GM12872 (cell line): Measurements from ENCODE around the gene PRDM16.

Experiments used
- TF ChIP-seq, protein P1 (sequence below): IDR thresholded peaks from 3 replicates; pipeline ENCODE4 v1.5.1; 2011; ENCODE audit warnings: low read depth, mild to moderate bottlenecking, low read length, moderate library complexity; ENCODE audit not compliant: insufficient read depth

The PRDM16 gene

DNA sequence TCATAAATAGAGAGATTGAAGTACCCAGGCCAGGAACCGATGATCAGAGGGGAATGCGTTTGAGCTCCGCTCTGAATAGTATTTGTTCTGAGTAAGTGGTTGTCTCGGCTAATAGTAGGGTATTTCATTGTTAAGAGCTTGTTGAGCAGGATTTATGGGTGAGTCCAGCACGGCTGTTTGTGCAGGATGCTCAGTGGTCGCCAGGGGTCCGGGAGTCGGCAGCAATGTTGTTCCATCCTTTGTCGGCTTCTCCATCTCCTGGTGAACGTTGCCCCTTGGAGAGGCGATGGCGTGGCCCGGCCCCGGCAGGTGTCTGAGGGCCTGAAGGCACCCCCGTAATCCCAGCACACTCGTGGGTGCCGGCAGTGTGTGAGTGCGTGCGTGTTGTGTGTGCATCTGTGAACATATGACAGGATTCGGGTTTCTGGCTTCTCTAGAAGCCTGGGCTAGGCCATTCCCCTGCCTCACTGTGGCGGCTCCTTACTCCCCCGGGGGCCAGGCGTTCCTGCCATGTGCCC is 224.6 kb downstream of the PRDM16 start:
- TF ChIP-seq, protein P1, sequence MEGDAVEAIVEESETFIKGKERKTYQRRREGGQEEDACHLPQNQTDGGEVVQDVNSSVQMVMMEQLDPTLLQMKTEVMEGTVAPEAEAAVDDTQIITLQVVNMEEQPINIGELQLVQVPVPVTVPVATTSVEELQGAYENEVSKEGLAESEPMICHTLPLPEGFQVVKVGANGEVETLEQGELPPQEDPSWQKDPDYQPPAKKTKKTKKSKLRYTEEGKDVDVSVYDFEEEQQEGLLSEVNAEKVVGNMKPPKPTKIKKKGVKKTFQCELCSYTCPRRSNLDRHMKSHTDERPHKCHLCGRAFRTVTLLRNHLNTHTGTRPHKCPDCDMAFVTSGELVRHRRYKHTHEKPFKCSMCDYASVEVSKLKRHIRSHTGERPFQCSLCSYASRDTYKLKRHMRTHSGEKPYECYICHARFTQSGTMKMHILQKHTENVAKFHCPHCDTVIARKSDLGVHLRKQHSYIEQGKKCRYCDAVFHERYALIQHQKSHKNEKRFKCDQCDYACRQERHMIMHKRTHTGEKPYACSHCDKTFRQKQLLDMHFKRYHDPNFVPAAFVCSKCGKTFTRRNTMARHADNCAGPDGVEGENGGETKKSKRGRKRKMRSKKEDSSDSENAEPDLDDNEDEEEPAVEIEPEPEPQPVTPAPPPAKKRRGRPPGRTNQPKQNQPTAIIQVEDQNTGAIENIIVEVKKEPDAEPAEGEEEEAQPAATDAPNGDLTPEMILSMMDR = no peak

DNA sequence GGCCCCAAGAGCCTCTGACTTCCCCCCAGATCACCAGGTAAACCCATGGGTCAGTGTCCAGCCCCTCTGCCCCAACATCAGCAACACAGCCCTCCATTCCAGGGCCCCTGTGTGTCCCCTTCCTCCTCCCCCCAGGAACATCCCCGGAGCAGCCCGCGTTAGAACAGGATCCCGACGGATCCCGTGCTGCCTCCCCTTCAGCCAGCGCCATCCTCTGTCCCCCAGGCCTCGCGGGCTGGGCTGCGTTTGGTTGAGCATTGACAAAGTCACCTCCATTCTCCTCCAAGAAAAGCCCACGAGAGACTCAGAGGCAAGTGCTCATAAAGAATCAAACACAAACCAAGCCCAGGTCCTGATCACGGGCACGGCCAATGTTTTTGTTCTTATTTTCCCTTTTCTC is 225.4 kb downstream of the PRDM16 start:
- TF ChIP-seq, protein P1 = no peak

DNA sequence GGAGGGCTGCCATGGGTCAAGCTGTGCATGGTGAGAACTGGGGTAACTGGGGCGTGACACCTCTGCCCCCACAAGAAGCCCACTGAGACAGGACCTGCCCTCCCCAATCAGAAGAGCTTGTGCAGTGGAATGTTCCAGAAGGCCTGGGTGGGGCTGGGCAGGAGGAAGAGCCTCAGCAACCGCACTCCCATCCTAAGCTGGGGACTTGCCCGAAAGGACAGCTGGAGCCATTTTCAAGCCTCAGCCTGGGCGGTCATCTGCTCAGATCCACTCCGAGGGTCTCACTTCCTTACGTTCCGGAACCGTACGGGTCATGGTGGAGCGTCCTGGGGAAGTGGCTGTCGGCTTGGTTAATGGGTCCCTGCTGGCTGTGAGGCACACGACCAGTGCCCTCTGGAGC is 226.8 kb downstream of the PRDM16 start:
- TF ChIP-seq, protein P1 = no peak

DNA sequence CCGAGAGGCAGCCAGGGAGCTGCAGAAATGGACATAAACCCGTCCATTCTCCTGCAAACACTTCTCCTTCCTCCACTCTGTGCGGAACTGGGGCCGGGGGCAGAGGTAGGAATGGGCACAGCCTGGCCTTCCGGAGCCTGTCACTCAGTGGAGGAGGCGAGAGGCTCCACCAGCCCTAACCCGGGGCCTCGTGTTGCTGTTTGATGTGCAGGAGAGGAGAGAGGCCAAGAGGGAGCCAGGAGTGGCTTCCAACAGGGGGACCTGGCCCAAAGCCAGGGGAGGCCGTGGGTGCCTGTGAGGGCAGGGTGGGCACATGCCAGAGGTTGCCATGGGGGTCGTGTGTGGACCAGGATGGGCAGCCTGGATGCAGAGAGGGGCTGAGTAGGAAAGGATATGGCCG is 227.3 kb downstream of the PRDM16 start:
- TF ChIP-seq, protein P1 = no peak

DNA sequence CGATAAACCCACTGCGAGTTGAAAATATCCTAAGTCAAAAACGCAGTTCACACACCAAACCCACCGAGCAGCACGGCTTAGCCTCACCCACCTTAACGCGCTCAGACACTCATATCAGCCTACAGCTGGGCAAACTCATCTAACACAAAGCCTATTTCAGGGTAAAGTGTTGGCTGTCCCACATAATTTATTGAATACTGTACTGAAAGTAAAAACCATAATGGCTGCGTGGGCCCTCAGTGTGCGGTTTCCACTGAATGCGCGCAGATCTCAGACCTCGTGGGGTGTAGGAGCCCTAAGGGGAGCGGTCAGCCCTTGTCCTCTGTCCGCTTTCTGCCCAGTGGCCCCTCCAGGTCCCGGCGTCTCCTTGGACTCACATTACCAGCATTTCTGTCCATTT is 227.8 kb downstream of the PRDM16 start:
- TF ChIP-seq, protein P1 = no peak

DNA sequence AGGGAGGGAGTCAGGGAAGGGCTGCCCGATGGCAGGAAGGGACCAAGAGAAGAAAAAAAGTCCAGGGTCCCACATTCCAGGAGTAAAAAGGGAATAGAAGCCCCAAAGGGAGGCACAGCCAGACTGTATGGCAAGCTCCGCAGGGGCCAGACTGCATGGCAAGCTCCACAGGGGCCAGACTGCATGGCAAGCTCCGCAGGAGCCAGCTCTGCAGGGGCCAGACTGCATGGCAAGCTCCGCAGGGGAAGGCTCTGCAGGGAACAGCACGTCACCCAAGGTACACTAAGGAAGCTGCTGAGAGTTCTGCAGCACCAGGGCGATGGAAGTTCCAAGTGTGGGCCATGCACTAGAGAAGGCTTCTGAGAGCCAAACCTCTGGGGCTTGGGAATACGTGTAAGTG is 228.8 kb downstream of the PRDM16 start:
- TF ChIP-seq, protein P1 = no peak

DNA sequence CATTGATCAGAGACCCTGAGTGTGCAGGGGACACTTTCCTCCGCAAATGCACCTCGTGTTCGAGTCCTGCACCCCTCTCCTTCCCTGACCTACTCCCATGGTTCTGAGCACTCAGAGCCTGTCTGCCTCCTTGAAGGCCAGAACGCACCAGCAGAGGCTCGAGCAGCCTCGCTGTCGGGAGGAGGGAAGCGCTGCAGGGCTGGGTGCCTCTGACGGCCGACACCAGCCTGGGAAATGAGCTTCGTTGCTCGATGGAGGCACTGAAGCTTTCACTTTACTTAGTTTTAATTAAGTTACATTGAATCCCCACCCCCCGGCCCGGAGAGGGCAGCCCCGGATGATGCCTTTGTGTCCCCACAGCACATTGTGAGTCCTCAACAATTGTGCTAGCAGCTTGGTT is 229.2 kb downstream of the PRDM16 start:
- TF ChIP-seq, protein P1 = no peak
